HCT116 (cell line): ENCODE measurements around the gene OSBP2.

Source experiments
- CTCF ChIP-seq, 3 experiments: fragments of 200-600 bp in 1 of 3; sonication (generic) in 1 of 3; IDR thresholded peaks in 2 of 3; conservative IDR thresholded peaks in 1 of 3; 2 replicates each; pipeline ENCODE4 v1.5.1; 2012 to 2017; ENCODE audit warnings: low read depth in 2 of 3, low read length in 2 of 3, antibody characterized with exemption in 1 of 3, borderline replicate concordance in 1 of 3, control low read depth in 1 of 3, mild to moderate bottlenecking in 1 of 3, mixed read lengths in 1 of 3, mixed run types in 1 of 3, moderate library complexity in 1 of 3; ENCODE audit not compliant: insufficient read depth in 1 of 3
- EZH2 ChIP-seq: fragments of 200-600 bp; sonication (generic); IDR thresholded peaks from 2 replicates; pipeline ENCODE4 v1.6.1; 2017; ENCODE audit warnings: antibody characterized with exemption, mixed run types
- EZH2phosphoT487 ChIP-seq: fragments of 200-600 bp; IDR thresholded peaks from 2 replicates; pipeline ENCODE4 v1.6.1; 2018; ENCODE audit warnings: antibody characterized with exemption, borderline replicate concordance
- POLR2AphosphoS5 ChIP-seq: IDR thresholded peaks from 2 replicates; pipeline ENCODE4 v1.6.1; 2011; ENCODE audit warnings: mild to moderate bottlenecking, low read depth, low read length, moderate library complexity
- RAD21 ChIP-seq: IDR thresholded peaks from 2 replicates; pipeline ENCODE4 v1.6.1; 2012; ENCODE audit warnings: low read depth, mild to moderate bottlenecking
- ZBTB33 ChIP-seq: IDR thresholded peaks from 2 replicates; pipeline ENCODE4 v1.6.1; 2011; ENCODE audit warnings: mild to moderate bottlenecking, low read length, moderate library complexity; ENCODE audit not compliant: insufficient replicate concordance; ENCODE audit errors: extremely low read depth

GRCh38 chr22:30903876-30904460, 209.3 kb downstream of the OSBP2 start:
- TF ChIP-seq EZH2 (no peak), RAD21 (no peak), POLR2AphosphoS5 (no peak), CTCF (IDR thresholded peaks at IDR 0.05 in 2 of 3, conservative IDR thresholded peaks at IDR 0.05 in 1 of 3; ENCODE audit: borderline replicate concordance in 1 of 3, insufficient read depth in 1 of 3, low read depth in 2 of 3, low read length in 2 of 3) (no peak), ZBTB33 (no peak), EZH2phosphoT487 (no peak)
